Skeletal muscle tissue (tissue), 4 donors: ENCODE measurements around the gene INAFM1. TPM values are rescaled to one million over a fixed set of nuclear protein-coding genes. Genes with fewer than 3 reads are reported as not detected.
"Not testable (repeated sequence)": the region's sequence is repeated elsewhere in the genome, so short reads cannot be mapped to it uniquely, and the experiment has no call there.

Source experiments
- H3K27ac ChIP-seq: one replicate; pipeline ENCODE4 v1.7.0; 2013; ENCODE audit warnings: mild to moderate bottlenecking, low read depth, low read length, inconsistent platforms
- H3K27me3 ChIP-seq, 3 donors: one replicate each; pipeline ENCODE4 v1.7.0; 2013; ENCODE audit warnings: low read length in 3 of 3; ENCODE audit not compliant: control insufficient read depth in 3 of 3, insufficient read depth in 3 of 3
- H3K36me3 ChIP-seq, 3 donors: one replicate each; pipeline ENCODE4 v1.7.0; 2013; ENCODE audit warnings: low read length in 3 of 3; ENCODE audit not compliant: control insufficient read depth in 3 of 3, insufficient read depth in 3 of 3
- H3K4me1 ChIP-seq, 3 donors: one replicate each; pipeline ENCODE4 v1.7.0; 2013; ENCODE audit warnings: low read length in 3 of 3, mild to moderate bottlenecking in 3 of 3; ENCODE audit not compliant: control insufficient read depth in 3 of 3, insufficient read depth in 3 of 3
- H3K4me3 ChIP-seq, 3 donors: one replicate each; pipeline ENCODE4 v1.7.0; 2013; ENCODE audit warnings: low read length in 3 of 3
- H3K9ac ChIP-seq, 3 donors: one replicate each; pipeline ENCODE4 v1.7.0; 2013; ENCODE audit warnings: low read length in 3 of 3, mild to moderate bottlenecking in 3 of 3, moderate library complexity in 2 of 3, low read depth in 1 of 3
- H3K9me3 ChIP-seq, 3 donors: one replicate each; pipeline ENCODE4 v1.7.0; 2013; ENCODE audit warnings: low read length in 3 of 3; ENCODE audit not compliant: control insufficient read depth in 3 of 3
- total RNA-seq: library from RNA; depleted of rRNA; stranded (reverse); fragments of >200 nt; gene quantifications from one replicate; pipeline ENCODE4 v1.2.3, GENCODE V29; 2014
- donor health status: Osteomylitis.

The INAFM1 gene
- total RNA-seq, 1 donor from 2014 or later, result 1.6 TPM

DNA sequence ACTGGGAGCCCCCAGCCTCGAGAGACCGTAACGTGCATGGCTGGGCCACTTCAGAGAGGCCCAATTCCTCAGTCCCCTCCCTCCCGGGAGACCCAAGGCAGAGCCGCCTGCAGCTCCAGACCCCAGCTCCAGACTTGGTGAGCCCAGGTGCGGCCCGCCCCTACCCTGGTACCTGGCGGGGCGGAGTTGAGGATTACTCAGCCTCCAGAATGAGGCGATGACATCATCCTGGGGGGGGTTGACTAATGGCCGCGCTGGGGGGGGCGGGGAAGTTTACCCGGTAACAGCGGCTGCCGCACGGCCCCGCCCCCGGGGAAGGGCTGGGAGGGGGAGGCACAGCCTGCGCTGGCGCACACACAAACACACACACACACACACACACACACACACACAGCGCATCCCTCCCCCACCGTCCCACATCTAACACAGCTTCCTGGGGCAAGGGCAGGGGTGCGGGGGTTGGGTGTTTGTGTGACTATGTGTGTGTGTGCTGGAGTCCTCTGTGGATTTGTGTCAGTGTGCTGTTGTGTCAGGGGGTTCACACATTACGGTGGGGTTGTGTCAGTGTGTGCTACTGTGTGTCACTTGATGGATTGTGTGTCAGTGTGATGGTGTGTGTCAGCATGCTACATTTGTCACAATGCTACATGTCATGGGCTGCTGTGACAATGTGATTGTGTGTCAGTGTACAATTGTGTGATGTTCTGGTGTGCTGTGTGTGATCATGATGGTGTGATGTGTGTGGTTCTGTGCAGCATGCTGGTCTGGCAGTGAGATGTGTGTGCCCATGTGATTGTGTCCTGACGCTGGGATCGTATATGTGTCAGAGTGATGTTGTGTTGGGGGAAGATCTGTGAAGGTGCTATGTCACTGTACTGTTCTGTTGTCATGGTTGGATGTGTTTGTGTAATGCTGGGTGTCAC is 33.4 kb upstream of the INAFM1 start:
- Histone ChIP-seq H3K4me3 (no peak overlapping the region), H3K9ac (no peak overlapping the region), H3K9me3 (no peaks in the 10 kb centered on the region), H3K4me1 (peaks cover 19 to 39% (median 29%) of the 10 kb centered on the region in 3 donors), H3K36me3 (no peaks in the 10 kb centered on the region), H3K27ac (no peak overlapping the region), H3K27me3 (peaks cover 0 to 35% (median 32%) of the 10 kb centered on the region in 3 donors)

DNA sequence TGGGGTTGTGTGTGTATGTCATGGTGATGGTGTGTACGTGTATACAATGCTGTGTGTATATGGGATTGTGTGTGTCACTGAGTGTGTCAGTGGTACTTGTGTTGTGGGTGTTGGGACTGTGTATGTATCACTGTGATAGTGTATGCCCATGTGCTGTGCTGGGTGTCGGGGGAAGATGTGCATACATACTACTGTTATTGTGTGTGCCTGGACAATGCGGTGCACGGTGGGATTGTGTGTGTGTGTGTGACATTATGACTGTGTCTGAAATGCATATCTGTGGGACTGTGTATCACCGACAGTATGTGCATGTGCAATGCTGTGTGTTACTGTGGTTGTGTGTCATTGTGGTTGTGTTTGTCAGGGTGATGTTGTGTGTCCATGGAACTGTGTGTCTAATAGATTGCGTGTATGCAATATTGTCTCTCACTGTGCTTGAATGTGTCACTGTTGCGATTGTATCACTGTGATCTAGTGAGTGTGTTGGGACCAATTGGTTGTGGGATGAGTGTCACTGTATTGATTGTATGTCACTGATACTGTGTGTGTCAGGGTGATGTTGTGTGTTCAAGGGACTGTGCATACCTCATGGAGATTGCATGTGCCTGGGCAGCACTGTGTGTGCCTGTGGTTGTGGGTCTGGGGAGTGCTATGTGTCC is 32.6 kb upstream of the INAFM1 start:
- Histone ChIP-seq H3K36me3 (no peaks in the 10 kb centered on the region), H3K9ac (no peak overlapping the region), H3K4me3 (no peak overlapping the region), H3K9me3 (no peaks in the 10 kb centered on the region), H3K27me3 (peaks cover 0 to 35% (median 32%) of the 10 kb centered on the region in 3 donors), H3K27ac (no peak overlapping the region), H3K4me1 (peaks cover 19 to 39% (median 29%) of the 10 kb centered on the region in 3 donors)

DNA sequence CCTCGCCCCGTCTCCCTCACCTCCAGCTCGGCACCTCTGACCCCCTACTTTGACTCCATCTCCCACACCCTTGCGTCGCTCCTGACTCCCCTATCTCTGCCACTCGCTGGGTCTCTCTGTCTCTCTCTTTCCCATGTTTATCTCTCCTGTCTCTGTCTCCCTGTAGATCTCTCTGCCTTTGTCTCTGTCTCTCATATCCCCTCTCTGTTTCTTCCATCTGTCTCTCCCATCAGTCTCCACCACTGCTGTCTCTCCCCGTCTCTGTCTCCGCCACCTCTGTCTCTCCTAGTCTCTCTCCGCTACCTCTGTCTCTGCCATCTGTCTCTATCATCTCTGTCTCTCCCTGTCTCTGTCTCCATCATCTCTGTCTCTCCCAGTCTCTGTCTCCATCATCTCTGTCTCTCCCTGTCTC is 31.3 kb upstream of the INAFM1 start:
- no peaks in the 10 kb centered on the region for H3K9me3 ChIP-seq
- H3K36me3 ChIP-seq, result no peaks in the 10 kb centered on the region
- peak overlapping the region; percentile 31 to 60 (median 59) for H3K4me3 ChIP-seq
- peak overlapping the region in 1 of 3 donors; percentile 64 for H3K9ac ChIP-seq
- H3K27ac ChIP-seq, result no peak overlapping the region
- H3K27me3 ChIP-seq, result peaks cover 0 to 35% (median 32%) of the 10 kb centered on the region in 3 donors
- H3K4me1 ChIP-seq, result peaks cover 19 to 39% (median 31%) of the 10 kb centered on the region in 3 donors

DNA sequence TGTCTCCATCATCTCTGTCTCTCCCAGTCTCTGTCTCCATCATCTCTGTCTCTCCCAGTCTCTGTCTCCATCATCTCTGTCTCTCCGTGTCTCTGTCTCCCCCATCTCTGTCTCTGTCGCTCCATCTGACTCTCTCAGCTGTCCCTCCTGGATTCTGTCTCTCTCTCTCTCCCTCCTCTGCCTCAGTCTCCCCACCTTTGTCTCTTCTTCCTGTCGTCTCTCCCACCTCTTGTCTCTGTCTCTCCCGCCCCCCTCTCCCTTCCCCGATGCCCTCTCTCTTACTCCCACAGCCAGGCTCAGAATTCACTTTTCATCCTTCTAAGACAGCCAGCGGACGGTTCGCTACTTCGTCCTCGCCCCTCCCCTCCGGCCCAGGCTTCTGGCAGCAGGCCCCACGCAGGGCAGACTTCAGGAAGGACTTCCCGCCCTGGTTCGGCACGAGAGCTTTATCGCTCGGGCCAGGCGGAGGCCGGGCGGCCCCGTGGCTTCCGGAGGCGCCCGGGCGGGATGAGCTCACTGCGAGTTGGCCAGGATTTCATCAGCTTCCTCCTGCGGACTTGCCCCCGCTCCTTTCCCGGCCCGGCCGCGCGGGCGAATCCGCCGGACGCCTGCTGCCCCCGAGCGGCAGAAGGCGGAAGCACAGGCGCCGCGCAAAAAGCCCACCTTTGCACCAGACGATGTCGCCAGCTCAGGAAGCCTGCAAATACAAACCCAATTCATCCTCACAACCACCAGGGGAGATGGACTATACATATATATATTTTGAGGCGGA is 30.7 kb upstream of the INAFM1 start:
- H3K36me3 ChIP-seq, result no peaks in the 10 kb centered on the region
- H3K9me3 ChIP-seq, result no peaks in the 10 kb centered on the region
- H3K27ac ChIP-seq, result peak overlapping the region; percentile 63
- peaks cover 19 to 39% (median 31%) of the 10 kb centered on the region in 3 donors for H3K4me1 ChIP-seq
- peak overlapping the region; percentile 12 to 64 (median 57) for H3K9ac ChIP-seq
- peak overlapping the region; percentile 59 to 68 (median 60) for H3K4me3 ChIP-seq
- peaks cover 0 to 35% (median 32%) of the 10 kb centered on the region in 3 donors for H3K27me3 ChIP-seq

DNA sequence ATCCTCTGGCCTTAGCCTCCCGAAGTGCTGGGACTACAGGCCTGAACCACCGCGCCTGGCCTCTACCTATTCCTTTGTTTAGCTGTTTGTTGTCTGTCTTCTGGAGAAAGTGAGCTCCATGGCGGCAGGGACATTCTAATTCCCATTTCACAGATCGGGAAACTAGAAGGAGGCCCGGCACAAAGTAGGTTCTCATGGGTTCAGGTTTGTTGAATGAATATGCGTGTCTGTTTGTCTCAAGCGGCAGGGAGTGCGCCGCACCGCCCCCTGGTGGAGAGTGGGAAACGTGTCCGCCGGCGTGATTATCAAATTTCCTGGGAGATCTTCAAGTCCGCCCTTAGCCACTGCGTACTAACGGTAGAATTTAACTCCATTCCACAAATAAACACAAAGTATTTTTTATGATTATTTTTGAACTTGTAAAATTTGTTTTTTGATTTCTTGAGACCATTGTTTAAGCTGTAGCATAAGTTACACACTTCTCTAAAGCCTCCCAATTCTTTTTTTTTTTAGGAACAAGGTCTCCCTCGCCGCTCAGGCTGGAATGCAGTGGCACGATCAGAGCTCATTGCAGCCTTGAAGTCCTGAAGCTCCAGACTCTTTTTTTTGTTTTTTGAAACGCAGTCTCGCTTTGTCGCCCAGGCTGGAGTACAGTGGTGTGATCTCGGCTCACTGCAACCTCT is 27.2 kb upstream of the INAFM1 start:
- Histone ChIP-seq H3K27ac (no peak overlapping the region), H3K4me3 (no peak overlapping the region), H3K9ac (no peak overlapping the region), H3K36me3 (no peaks in the 10 kb centered on the region), H3K9me3 (no peaks in the 10 kb centered on the region), H3K4me1 (peaks cover 11 to 13% (median 13%) of the 10 kb centered on the region in 3 donors), H3K27me3 (peaks cover 0 to 9% (median 8%) of the 10 kb centered on the region in 3 donors)

DNA sequence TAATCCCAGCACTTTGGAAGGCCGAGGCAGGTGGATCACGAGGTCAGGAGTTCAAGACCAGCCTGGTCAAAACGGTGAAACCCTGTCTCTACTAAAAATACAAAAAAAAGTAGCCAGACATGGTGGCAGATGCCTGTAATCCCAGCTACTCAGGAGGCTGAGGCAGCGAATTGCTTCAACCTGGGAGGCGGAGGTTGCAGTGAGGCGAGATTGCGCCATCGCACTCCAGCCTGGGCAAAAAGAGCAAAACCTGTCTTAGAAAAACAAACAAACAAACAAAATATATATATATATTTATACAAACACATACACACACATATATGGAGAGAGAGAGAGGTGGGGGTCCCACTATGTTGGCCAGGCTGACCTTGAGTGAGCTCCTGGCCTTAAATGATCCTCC is 21.7 kb upstream of the INAFM1 start:
- H3K9me3 ChIP-seq, H3K9ac ChIP-seq, H3K27ac ChIP-seq, H3K36me3 ChIP-seq, H3K27me3 ChIP-seq, H3K4me3 ChIP-seq: not testable (repeated sequence)
- H3K4me1 ChIP-seq, result peaks cover 8 to 14% (median 12%) of the 10 kb centered on the region in 3 donors

DNA sequence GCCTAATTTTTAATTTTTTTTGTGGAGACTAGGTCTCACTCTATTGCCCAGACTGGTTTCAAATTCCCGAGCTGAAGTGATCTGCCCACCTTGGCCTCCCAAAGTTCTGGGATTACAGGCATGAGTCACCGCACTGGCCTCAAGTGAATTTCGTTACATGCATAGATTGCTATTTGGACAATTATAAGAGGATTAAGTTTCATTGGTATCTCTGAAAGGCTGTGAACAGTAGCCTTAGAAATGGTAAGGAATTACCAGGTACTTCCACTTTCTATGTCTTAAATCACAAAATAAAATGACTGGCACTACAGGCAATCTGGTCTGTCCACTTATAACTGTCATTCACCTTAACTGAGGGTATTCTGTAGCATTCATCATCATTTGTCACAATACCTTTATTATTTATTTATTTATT is 21.2 kb upstream of the INAFM1 start:
- Histone ChIP-seq H3K9ac (no peak overlapping the region), H3K9me3 (no peaks in the 10 kb centered on the region), H3K36me3 (peaks cover under 1 to 3% (median 2%) of the 10 kb centered on the region in 3 donors), H3K4me3 (no peak overlapping the region), H3K4me1 (peaks cover 13 to 19% (median 17%) of the 10 kb centered on the region in 3 donors), H3K27ac (no peak overlapping the region), H3K27me3 (no peaks in the 10 kb centered on the region)

DNA sequence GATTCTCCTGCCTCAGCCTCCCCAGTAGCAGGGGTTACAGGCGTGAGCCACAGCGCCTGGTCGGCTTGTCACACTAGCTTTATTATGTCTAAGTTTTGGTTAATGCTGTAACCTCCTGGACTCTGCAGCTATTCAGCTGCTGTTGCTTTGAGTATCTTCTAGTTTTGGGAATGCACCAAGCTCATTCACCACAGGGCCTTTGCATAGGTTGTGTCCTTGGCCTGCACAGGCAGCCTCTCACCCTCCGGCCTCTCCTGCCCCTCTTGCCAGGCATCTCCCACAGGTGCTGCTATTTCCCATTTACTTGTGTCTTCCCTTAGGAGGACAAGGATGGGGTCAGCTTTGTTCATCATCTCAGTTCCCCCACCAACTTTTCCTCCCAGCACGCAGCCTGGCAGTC is 20.7 kb upstream of the INAFM1 start:
- Histone ChIP-seq H3K36me3 (peaks cover 5 to 8% (median 7%) of the 10 kb centered on the region in 3 donors), H3K9ac (no peak overlapping the region), H3K9me3 (no peaks in the 10 kb centered on the region), H3K27me3 (no peaks in the 10 kb centered on the region), H3K4me3 (no peak overlapping the region), H3K27ac (no peak overlapping the region), H3K4me1 (peaks cover 15 to 23% (median 22%) of the 10 kb centered on the region in 3 donors)
